MCF 10A (cell line): ENCODE data around the gene ATG4D. TPM values are rescaled to one million over a fixed set of nuclear protein-coding genes. Genes with fewer than 3 reads are reported as not detected.
"Not testable (repeated sequence)": the region's sequence is repeated elsewhere in the genome, so short reads cannot be mapped to it uniquely, and the experiment has no call there.

ENCODE experiments used
- BruUV-seq: library from RNA; stranded (reverse); fragments of 400-500 nt; replicated peaks from 2 replicates; lab custom pipeline; 2021; lab: Mats Ljungman, UMichigan
- CTCF ChIA-PET: fragments of 300-600 bp; sonication (Branson Sonifier 250); formaldehyde crosslinking; extraction: SDS; loops from one replicate; lab custom pipeline; 2021; ENCODE audit warnings: antibody characterized with exemption, inconsistent platforms; lab: Yijun Ruan, JAX
- POLR2A ChIA-PET: fragments of 300-600, 350-650 bp; sonication (Branson Sonifier 250); formaldehyde crosslinking; extraction: SDS; loops from one replicate; lab custom pipeline; 2020; ENCODE audit warnings: antibody characterized with exemption, inconsistent platforms; lab: Yijun Ruan, JAX
- DNase-seq: peaks from one replicate; pipeline ENCODE4 v3.0.0-alpha.2; 2018; ENCODE audit not compliant: unreplicated experiment
- H3K27ac Mint-ChIP-seq: one replicate; pipeline ENCODE4 v1.8.0; 2022; ENCODE audit warnings: mild to moderate bottlenecking, low read depth, mixed read lengths; ENCODE audit not compliant: unreplicated experiment
- H3K27me3 Mint-ChIP-seq: one replicate; pipeline ENCODE4 v1.8.0; 2022; ENCODE audit warnings: mixed read lengths; ENCODE audit not compliant: insufficient read depth, unreplicated experiment
- H3K36me3 Mint-ChIP-seq: one replicate; pipeline ENCODE4 v1.8.0; 2022; ENCODE audit warnings: mild to moderate bottlenecking, moderate library complexity, mixed read lengths; ENCODE audit not compliant: insufficient read depth, unreplicated experiment
- H3K4me1 Mint-ChIP-seq: one replicate; pipeline ENCODE4 v1.8.0; 2022; ENCODE audit warnings: mixed read lengths; ENCODE audit not compliant: insufficient read depth, unreplicated experiment
- H3K4me3 Mint-ChIP-seq: one replicate; pipeline ENCODE4 v1.8.0; 2022; ENCODE audit warnings: mild to moderate bottlenecking, moderate library complexity, mixed read lengths; ENCODE audit not compliant: unreplicated experiment
- H3K9me3 Mint-ChIP-seq: one replicate; pipeline ENCODE4 v1.8.0; 2022; ENCODE audit warnings: mixed read lengths; ENCODE audit not compliant: unreplicated experiment
- intact Hi-C: fragments of 100-400 bp; cut with micrococcal nuclease; formaldehyde crosslinking; loops from 2 replicates; pipeline ENCODE4 v1.14.1; 2022
- total RNA-seq: library from RNA; stranded (reverse); gene quantifications from 2 replicates; pipeline ENCODE4 v1.2.3, GENCODE V29; 2022
- TF ChIP-seq, protein P1 (sequence below): fragments of 200-600 bp; IDR thresholded peaks from one replicate; pipeline ENCODE4 v1.8.0; 2022; ENCODE audit warnings: antibody characterized with exemption, mild to moderate bottlenecking; ENCODE audit not compliant: unreplicated experiment

Gene ATG4D
- total RNA-seq, 1 experiment from 2014 or later = 22.6 TPM

DNA sequence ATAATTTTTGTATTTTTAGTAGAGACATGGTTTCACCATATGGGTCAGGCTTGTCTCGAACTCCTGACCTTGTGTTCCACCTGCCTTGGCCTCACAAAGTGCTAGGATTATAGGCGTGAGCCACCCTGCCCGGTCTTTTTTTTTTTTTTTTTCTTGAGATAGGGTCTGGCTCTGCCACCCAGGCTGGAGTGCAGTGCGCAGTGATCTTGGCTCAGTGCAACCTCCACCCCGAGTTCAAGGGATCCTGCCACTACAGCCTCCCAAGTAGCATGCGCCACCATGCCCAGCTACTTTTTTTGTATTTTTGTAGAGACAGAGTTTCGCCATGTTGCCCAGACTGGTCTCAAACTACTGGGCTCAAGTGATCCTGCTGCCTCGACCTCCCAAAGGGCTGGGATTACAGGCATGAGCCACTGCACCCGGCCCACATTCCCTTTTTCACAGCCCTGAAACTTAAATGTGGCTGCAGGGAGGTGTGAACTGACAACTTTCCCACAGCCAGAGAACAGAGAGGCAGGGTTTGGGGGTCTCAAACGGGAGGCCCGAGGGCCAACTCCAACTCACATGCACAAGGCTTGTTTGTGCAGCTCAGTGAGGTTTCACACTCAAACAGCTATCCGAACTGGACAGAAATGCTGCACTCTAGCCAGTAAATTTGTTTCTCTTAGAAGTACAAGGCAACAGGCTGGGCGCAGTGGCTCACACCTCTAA is 22.1 kb upstream of the ATG4D start:
- no peaks in the 10 kb centered on the region for H3K9me3 Mint-ChIP-seq
- CTCF ChIA-PET = interaction anchor here (1.7 kb wide), 1 partner anchor 11 kb away, joined by 3 read pairs; no protein-coding TSS in a partner anchor
- BruUV-seq = no TSS peak
- no peak for DNase-seq
- no peak overlapping the region for H3K4me3 Mint-ChIP-seq
- intact Hi-C loops = no loop called here
- H3K4me1 Mint-ChIP-seq = no peaks in the 10 kb centered on the region
- peaks cover 22% of the 10 kb centered on the region for H3K27me3 Mint-ChIP-seq
- POLR2A ChIA-PET = interaction anchor here (0.8 kb wide), 1 partner anchor 14 kb away, joined by 3 read pairs; no protein-coding TSS in a partner anchor
- no peaks in the 10 kb centered on the region for H3K36me3 Mint-ChIP-seq
- H3K27ac Mint-ChIP-seq = no peak overlapping the region
- TF ChIP-seq, protein P1, sequence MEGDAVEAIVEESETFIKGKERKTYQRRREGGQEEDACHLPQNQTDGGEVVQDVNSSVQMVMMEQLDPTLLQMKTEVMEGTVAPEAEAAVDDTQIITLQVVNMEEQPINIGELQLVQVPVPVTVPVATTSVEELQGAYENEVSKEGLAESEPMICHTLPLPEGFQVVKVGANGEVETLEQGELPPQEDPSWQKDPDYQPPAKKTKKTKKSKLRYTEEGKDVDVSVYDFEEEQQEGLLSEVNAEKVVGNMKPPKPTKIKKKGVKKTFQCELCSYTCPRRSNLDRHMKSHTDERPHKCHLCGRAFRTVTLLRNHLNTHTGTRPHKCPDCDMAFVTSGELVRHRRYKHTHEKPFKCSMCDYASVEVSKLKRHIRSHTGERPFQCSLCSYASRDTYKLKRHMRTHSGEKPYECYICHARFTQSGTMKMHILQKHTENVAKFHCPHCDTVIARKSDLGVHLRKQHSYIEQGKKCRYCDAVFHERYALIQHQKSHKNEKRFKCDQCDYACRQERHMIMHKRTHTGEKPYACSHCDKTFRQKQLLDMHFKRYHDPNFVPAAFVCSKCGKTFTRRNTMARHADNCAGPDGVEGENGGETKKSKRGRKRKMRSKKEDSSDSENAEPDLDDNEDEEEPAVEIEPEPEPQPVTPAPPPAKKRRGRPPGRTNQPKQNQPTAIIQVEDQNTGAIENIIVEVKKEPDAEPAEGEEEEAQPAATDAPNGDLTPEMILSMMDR = no peak

DNA sequence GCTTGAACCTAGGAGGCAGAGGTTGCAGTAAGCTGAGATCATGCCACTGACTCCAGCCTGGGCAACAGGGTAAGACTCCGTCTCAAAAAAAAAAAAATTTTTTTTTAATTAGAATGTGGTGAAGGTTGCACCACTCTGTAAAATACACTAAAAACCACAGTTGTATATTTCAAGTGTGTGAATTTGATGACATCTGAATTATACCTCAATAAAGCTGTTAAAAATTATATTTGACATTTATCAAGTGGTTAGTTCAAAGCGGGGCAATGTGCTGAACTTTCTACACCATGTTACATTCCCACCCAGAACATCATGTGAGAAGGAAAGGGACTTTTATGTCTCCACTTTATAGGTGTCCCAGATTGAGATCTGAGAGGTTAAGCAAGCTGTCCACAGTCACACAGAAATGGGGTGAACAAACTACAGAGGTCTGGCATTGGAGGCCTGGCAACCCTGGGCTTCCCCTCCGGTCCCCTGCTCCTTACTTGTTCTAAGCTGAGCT is 20.5 kb upstream of the ATG4D start:
- intact Hi-C loops = no loop called here
- TF ChIP-seq, protein P1 = no peak
- no peaks in the 10 kb centered on the region for H3K4me1 Mint-ChIP-seq
- H3K27ac Mint-ChIP-seq = no peak overlapping the region
- no TSS peak for BruUV-seq
- no peak overlapping the region for H3K4me3 Mint-ChIP-seq
- no peak for DNase-seq
- CTCF ChIA-PET = interaction anchor here (0.5 to 1.4 kb wide), 9 partner anchors 13 to 258 kb away, joined by 3 to 6 read pairs (median 3); no protein-coding TSS in a partner anchor
- POLR2A ChIA-PET = interaction anchor here (1.6 kb wide), 1 partner anchor 20 kb away, joined by 4 read pairs; no protein-coding TSS in a partner anchor
- H3K9me3 Mint-ChIP-seq = no peaks in the 10 kb centered on the region
- no peaks in the 10 kb centered on the region for H3K36me3 Mint-ChIP-seq
- peaks cover 17% of the 10 kb centered on the region for H3K27me3 Mint-ChIP-seq

DNA sequence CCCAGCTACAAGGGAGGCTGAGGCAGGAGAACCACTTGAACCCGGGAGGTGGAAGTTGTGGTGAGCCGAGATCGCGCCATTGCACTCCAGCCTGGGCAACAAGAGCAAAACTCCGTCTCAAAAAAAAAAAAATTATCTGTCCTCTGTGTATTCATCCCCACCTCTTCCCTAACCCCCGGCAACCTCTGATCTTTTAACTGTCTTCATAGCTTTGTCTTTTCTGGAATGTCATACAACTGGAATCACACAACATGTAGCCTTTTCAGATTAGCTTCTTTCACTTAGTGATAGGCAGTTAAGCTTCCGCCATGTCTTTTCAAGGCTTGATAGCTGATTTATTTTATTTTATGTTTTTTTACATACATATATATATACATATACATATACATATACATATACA is 18.1 kb upstream of the ATG4D start:
- intact Hi-C loops = no loop called here
- H3K4me3 Mint-ChIP-seq = no peak overlapping the region
- no peaks in the 10 kb centered on the region for H3K27me3 Mint-ChIP-seq
- H3K27ac Mint-ChIP-seq = no peak overlapping the region
- no peak for DNase-seq
- no peaks in the 10 kb centered on the region for H3K36me3 Mint-ChIP-seq
- POLR2A ChIA-PET = no interaction called here
- BruUV-seq = no TSS peak
- no peaks in the 10 kb centered on the region for H3K4me1 Mint-ChIP-seq
- no peaks in the 10 kb centered on the region for H3K9me3 Mint-ChIP-seq
- CTCF ChIA-PET = interaction anchor here (0.7 to 1.0 kb wide), 2 partner anchors 28 to 56 kb away, joined by 3 read pairs; no protein-coding TSS in a partner anchor
- TF ChIP-seq, protein P1 = no peak

DNA sequence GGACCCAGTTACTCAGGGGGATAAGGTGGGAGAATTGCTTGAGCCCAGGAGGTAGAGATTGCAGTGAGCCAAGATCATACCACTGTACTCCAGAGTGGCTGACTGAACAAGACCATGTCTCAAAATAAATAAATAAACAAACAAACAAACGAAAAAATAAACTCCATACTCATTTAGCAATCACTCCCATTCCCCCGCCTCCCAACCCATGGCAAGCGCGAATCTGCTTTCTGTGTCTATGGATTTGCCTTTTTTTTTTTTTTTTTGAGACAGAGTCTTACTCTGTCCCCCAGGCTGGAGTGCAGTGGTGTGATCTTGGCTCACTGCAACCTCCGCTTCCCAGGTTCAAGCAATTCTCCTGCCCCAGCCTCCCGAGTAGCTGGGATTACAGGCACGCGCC is 16.8 kb upstream of the ATG4D start:
- H3K27me3 Mint-ChIP-seq, H3K36me3 Mint-ChIP-seq, H3K9me3 Mint-ChIP-seq, H3K27ac Mint-ChIP-seq, intact Hi-C loops, BruUV-seq, DNase-seq, H3K4me1 Mint-ChIP-seq, H3K4me3 Mint-ChIP-seq, POLR2A ChIA-PET: not testable (repeated sequence)
- CTCF ChIA-PET = interaction anchor here (0.9 kb wide), 1 partner anchor 19 kb away, joined by 3 read pairs; no protein-coding TSS in a partner anchor
